Measurements from ENCODE around the gene SIX5.
A peak's percentile ranks its signal among the peaks of the same experiment; 100 is the strongest.

SIX5 gene

GRCh38 chr19:45772912-45773311, 3.9 kb upstream of the SIX5 start:
- DNase-seq: no peak

- no peak for DNase-seq
These were observed 3.2 kb upstream of the SIX5 start for GRCh38 chr19:45772130-45772840.

GRCh38 chr19:45771311-45771933, 2.4 kb upstream of the SIX5 start:
- DNase-seq: no peak

GRCh38 chr19:45770192-45771101, 1.4 kb upstream of the SIX5 start:
- DNase-seq: peak; percentile 90 to 91

GRCh38 chr19:45769821-45770191, 754 bp upstream of the SIX5 start:
- peak in 1 of 2 donors; percentile 66 for DNase-seq

- DNase-seq: peak; percentile 23 to 35
These were observed 433 bp downstream of the SIX5 start for GRCh38 chr19:45768655-45768983.

GRCh38 chr19:45767881-45768654, 984 bp downstream of the SIX5 start:
- no peak for DNase-seq

GRCh38 chr19:45767410-45767880, 1.6 kb downstream of the SIX5 start:
- no peak for DNase-seq

- no peak for DNase-seq
These were observed 2.1 kb downstream of the SIX5 start for GRCh38 chr19:45766869-45767346.

- DNase-seq: no peak
These were observed 2.7 kb downstream of the SIX5 start for GRCh38 chr19:45766296-45766868.

GRCh38 chr19:45765702-45766295, 3.3 kb downstream of the SIX5 start:
- DNase-seq: no peak

GRCh38 chr19:45764945-45765701, 3.9 kb downstream of the SIX5 start:
- DNase-seq: no peak

GRCh38 chr19:45764475-45764874, 4.6 kb downstream of the SIX5 start:
- DNase-seq: no peak

GRCh38 chr19:45763691-45764294, 5.3 kb downstream of the SIX5 start:
- no peak for DNase-seq

GRCh38 chr19:45762870-45763631, 6.0 kb downstream of the SIX5 start:
- DNase-seq: no peak

GRCh38 chr19:45761714-45762113, 7.3 kb downstream of the SIX5 start:
- DNase-seq: no peak

- no peak for DNase-seq
These were observed 10.1 kb downstream of the SIX5 start for GRCh38 chr19:45758921-45759320.

GRCh38 chr19:45757695-45758094, 11.4 kb downstream of the SIX5 start:
- DNase-seq: no peak

- DNase-seq: no peak
These were observed 14.7 kb downstream of the SIX5 start for GRCh38 chr19:45754323-45754722.

GRCh38 chr19:45753548-45753947, 15.5 kb downstream of the SIX5 start:
- no peak for DNase-seq
